Peyer's patch (tissue), 4 donors: ENCODE results near the gene HEPACAM2.

Source experiments
- CTCF ChIP-seq, 6 experiments: fragments of 450-650 bp in 4 of 6; fragments of 200-600 bp in 2 of 6; sonication (generic) in 1 of 6; IDR thresholded peaks; one replicate each; pipeline ENCODE4 v1.5.1; 2017 to 2019; ENCODE audit warnings: antibody characterized with exemption in 6 of 6, mild to moderate bottlenecking in 3 of 6, moderate library complexity in 1 of 6
- POLR2A ChIP-seq, 2 donors: fragments of 450-650 bp; IDR thresholded peaks; one replicate each; pipeline ENCODE4 v1.5.1; 2017; ENCODE audit warnings: antibody characterized with exemption in 2 of 2, mild to moderate bottlenecking in 2 of 2, moderate library complexity in 2 of 2

GRCh38 chr7:93205046-93205445 is 21.2 kb downstream of the HEPACAM2 start:
- TF ChIP-seq CTCF (IDR thresholded peaks at IDR 0.05) (no peak), POLR2A (IDR thresholded peaks at IDR 0.05) (no peak)
